Measurements from ENCODE around the gene MRPS5.

GRCh38 chr2:95166065-95166763, 44.6 kb upstream of the MRPS5 start:
- TF ChIP-seq RXRA (IDR thresholded peaks at IDR 0.05) (no peak), EGR1 (IDR thresholded peaks at IDR 0.05; ENCODE audit: low read depth in 2 of 2) (no peak), RAD21 (IDR thresholded peaks at IDR 0.05) (no peak)
- TF ChIP-seq, protein P1, sequence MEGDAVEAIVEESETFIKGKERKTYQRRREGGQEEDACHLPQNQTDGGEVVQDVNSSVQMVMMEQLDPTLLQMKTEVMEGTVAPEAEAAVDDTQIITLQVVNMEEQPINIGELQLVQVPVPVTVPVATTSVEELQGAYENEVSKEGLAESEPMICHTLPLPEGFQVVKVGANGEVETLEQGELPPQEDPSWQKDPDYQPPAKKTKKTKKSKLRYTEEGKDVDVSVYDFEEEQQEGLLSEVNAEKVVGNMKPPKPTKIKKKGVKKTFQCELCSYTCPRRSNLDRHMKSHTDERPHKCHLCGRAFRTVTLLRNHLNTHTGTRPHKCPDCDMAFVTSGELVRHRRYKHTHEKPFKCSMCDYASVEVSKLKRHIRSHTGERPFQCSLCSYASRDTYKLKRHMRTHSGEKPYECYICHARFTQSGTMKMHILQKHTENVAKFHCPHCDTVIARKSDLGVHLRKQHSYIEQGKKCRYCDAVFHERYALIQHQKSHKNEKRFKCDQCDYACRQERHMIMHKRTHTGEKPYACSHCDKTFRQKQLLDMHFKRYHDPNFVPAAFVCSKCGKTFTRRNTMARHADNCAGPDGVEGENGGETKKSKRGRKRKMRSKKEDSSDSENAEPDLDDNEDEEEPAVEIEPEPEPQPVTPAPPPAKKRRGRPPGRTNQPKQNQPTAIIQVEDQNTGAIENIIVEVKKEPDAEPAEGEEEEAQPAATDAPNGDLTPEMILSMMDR (IDR thresholded peaks at IDR 0.05; ENCODE audit: low read depth, low read length, missing input control), result no peak
